8988T (cell line): ENCODE results near the gene FOXD2.

Experiments
- DNase-seq: peaks from one replicate; pipeline ENCODE4 v3.0.0; 2011

The FOXD2 gene

GRCh38 chr1:47469390-47469759 lies 31.5 kb downstream of the FOXD2 start:
- DNase-seq, result no peak

DNA sequence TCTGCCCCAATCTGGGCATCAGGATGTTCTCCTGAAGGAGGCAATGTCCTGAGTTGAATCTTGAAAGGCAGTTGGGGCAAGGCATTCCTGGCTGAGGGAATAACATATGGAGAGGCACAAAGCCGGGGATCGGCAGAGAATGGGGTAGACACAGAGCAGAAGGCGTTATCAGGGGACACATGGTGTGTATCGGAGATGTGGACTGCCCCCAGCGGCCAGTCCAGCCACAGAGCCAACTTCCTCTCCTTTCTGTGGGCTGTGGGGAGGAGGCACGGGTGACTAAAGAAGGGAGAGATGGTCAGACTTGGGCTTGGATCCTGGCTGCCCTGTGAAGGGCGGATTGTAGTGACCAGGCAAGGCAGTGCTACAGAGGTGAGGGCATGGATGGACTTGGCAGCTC lies 32.1 kb downstream of the FOXD2 start:
- no peak for DNase-seq

DNA sequence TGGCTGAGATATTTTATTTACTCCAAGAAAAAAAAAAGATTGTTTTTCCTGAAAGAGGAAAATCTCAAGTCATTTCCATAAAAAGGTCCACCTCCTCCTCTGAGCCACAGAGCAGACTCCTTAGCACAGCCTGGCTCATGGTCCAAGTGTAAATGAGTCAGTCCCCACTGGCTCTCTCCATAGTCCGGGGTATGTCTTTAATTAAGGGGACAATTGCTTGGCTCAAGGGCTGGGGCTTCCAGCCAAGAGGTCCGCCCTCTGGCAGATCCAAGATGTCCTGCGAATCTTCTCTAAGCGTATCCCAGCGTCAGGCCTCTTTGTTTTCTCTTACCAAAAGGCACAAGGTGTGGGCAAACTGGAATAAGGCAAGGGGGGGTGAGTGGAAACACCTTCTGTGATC lies 33.3 kb downstream of the FOXD2 start:
- no peak for DNase-seq

DNA sequence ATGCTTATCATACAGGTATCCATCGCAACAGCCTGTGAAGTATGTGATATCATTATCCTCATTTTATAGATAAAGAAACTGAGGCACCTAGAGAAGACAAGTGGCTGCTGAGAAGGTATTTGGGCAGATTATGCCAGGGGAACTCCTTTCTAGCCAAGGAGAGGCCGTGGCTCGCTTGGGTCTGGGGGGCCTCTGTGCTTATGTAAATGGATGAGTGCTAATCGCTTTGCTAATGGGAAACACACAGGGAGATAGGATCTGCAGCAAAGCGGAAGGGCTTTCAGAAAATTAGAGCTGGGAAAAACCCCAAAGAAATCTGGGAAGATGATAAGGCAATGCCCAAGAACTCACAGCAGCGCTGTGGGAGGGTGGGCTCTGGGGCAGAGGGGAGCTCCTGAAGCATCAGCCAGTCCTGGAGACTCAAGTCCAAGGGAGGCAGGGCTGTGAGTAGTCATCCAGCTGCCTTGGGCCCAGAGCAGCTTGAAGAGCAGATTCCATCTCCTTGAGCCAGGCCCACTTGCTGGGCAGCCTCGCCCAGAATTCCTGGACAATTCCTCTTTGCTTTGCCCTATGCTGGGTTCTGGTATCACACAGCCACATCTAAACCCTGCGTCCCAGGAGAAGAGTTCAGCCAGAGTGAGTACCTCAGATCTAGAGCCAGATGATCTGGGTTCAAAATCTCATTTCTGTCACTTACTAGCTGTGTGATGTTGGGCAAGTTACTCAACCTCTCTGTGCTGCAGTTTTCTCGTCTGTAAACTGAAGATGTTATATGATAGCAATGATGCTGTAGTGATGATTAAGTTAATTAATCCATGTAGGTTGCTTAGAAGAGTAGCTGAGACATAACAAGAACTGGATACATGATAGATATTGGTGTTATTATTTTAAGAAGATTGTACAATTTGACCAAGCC lies 36.7 kb downstream of the FOXD2 start:
- no peak for DNase-seq

GRCh38 chr1:47477595-47478080 lies 39.8 kb downstream of the FOXD2 start:
- DNase-seq, result no peak

DNA sequence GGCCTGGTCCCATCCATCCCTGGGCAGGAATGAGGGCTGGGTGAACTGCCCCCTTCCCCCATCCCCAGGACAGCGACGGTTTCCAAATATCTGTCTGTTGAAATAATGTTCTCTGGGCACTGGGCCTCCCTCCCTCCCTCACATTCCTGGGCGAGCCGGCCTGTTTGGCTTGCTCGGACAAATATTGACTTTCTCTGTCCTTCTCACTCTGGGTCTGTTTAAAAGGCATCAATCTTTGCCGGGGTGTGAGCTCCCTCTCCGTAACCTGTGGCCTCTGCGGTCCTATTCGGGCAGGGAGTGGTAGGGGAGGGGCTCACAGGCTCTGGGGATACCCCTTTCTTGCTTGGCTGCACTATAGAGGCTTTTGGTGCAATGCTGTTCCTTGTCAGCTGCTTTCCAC lies 40.2 kb downstream of the FOXD2 start:
- no peak for DNase-seq

GRCh38 chr1:47479664-47480063 lies 41.8 kb downstream of the FOXD2 start:
- no peak for DNase-seq

DNA sequence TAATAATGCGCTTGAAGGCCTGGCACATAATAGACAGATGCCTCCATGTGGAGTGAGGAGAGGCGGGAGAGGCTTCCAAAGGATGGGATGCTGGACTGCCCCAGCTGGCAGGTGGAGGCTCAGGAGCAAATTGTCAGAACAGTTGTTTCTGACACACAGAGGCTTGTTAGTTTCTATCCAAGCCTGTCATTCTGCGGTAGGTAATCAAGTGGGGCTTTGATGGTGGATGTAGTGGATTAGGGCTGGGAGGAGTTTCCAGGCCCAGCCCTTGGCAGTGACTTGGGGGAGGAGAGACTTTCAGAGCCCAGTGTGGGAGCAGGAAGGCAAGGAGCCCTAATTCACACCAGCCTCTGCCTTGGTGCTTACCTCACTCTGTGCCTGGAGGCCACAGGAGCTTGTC lies 44.1 kb downstream of the FOXD2 start:
- DNase-seq, result no peak

GRCh38 chr1:47482786-47483185 lies 44.9 kb downstream of the FOXD2 start:
- DNase-seq, result no peak

GRCh38 chr1:47483651-47484050 lies 45.8 kb downstream of the FOXD2 start:
- DNase-seq, result no peak

- no peak for DNase-seq
Observed at GRCh38 chr1:47485817-47486216, 48.0 kb downstream of the FOXD2 start.

DNA sequence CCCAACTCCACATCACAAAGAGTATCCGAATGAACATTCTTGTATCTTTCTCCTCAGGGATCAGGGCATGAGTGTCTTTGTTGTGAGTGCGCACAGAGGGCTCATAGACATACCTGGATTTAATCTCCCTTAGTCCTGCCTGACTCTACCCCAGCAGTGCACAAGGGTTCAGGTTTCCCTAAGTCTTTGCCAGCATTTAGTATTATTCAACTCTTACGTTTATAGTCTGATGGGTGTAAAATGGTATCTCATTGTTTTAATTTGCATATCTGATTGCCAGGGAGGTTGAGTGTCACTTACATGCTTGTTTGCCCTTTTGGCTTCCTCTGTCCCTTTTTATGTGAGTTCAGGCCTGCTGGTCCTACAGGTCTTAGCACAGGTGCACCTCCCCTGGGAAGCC lies 49.5 kb downstream of the FOXD2 start:
- DNase-seq, result no peak

DNA sequence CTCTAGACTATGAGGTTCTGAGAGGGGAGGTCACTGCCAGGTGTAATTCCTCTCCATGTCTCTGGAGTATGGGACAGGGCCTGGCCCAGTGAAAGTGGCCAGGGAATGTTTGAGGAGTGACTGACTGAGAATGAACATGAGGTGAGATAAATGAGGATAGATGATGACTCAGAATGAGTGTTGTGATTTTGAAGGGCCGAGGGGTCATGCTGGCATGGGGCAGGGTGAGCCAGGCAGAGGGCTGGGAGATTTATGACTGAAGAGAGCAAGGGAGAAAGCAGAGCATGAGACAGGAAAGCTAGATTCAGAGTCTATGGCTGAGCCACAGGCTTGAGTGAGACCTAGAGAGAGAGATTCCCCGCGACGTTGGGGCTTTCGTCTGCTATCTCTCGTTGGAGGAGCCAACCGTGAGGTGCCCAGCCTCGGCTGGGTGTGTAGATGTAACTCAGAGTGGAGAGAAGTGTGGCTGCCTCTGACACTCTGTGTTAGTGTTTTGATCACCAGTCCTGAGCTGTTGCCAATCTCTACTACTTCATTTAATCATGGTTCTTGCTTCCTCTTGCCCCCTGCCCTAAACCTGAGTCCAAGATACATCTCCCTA lies 50.1 kb downstream of the FOXD2 start:
- no peak for DNase-seq
